ENCODE results near the gene OVCA2.

DNA sequence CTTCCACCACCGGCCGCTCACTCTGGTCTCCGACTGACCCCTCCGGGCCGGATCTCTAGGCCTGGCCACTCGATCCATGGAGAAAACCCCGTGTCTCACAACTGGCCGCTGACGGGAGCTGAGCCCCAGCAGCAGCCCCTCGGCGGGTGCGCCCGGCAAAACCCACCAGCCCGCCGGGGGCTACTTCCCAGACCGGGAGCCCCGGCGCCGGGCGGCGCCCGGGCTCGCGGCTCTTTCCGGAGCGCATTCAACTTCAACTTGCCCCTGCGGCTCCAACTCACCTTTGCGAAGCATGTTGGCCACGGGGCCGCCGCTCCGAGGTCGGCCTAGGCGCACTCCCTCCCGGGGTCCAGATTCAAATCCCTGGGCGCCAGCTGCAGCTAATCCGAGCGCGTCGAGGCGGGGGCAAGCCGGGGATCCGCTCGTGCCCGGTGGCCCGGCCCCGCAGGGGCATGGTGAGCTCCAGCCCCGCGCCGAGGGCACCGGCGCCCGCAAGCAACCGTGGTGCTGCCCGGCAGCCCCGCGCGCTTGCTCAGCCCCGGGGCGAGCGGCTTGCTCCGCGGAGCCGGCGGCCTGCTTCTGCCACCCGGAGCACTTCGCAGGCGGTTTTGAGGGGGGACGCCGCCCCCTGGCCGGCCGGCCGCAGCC lies 17.1 kb upstream of the OVCA2 start:
- no peak for TF ChIP-seq POLR2A (IDR thresholded peaks at IDR 0.05)
- TF ChIP-seq CTCF (IDR thresholded peaks at IDR 0.05): no peak

All from testis (tissue), 2 donors.